ENCODE data around the gene MAOA. TPM values are rescaled to one million over a fixed set of nuclear protein-coding genes. Genes with fewer than 3 reads are reported as not detected.
A peak's percentile ranks its signal among the peaks of the same experiment; 100 is the strongest.

Gene MAOA
- total and polyA plus RNA-seq, 2 of the 13 experiments (the other 11 are each of a cell fraction or from before 2014, with no cell fraction given) = 13.4 to 14.7 TPM

DNA sequence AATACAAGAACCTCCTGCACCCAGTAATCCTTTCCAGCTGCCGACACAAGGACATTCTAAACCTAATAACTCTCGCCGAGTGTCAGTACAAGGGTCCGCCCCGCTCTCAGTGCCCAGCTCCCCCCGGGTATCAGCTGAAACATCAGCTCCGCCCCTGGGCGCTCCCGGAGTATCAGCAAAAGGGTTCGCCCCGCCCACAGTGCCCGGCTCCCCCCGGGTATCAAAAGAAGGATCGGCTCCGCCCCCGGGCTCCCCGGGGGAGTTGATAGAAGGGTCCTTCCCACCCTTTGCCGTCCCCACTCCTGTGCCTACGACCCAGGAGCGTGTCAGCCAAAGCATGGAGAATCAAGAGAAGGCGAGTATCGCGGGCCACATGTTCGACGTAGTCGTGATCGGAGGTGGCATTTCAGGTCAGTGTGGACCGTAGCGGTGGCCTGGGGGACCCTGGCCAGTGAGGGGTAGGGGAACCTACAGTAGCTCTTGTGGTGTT lies at the start of gene MAOA (continued):
- TF ChIP-seq, protein P1, sequence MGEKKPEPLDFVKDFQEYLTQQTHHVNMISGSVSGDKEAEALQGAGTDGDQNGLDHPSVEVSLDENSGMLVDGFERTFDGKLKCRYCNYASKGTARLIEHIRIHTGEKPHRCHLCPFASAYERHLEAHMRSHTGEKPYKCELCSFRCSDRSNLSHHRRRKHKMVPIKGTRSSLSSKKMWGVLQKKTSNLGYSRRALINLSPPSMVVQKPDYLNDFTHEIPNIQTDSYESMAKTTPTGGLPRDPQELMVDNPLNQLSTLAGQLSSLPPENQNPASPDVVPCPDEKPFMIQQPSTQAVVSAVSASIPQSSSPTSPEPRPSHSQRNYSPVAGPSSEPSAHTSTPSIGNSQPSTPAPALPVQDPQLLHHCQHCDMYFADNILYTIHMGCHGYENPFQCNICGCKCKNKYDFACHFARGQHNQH (CRISPR knock-in tag; IDR thresholded peaks at IDR 0.05) = 0 out of 2 replicates have a peak, but pooled peaks have one; percentile 28
- TF ChIP-seq, protein P2, sequence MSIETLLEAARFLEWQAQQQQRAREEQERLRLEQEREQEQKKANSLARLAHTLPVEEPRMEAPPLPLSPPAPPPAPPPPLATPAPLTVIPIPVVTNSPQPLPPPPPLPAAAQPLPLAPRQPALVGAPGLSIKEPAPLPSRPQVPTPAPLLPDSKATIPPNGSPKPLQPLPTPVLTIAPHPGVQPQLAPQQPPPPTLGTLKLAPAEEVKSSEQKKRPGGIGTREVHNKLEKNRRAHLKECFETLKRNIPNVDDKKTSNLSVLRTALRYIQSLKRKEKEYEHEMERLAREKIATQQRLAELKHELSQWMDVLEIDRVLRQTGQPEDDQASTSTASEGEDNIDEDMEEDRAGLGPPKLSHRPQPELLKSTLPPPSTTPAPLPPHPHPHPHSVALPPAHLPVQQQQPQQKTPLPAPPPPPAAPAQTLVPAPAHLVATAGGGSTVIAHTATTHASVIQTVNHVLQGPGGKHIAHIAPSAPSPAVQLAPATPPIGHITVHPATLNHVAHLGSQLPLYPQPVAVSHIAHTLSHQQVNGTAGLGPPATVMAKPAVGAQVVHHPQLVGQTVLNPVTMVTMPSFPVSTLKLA (IDR thresholded peaks at IDR 0.05) = no peak
- TF ChIP-seq ELF3 (CRISPR knock-in tag; IDR thresholded peaks at IDR 0.05) (0 out of 2 replicates have a peak, but pooled peaks have one; percentile 38), NKX3-1 (CRISPR knock-in tag; IDR thresholded peaks at IDR 0.05) (no peak), TAF15 (IDR thresholded peaks at IDR 0.05; ENCODE audit: low read depth, low read length, poor library complexity, severe bottlenecking) (no peak), SRSF1 (optimal IDR thresholded peaks at IDR 0.05; ENCODE audit: low read depth, low read length) (no peak), ZNF777 (CRISPR knock-in tag; IDR thresholded peaks at IDR 0.05) (peak; percentile 75), ZNF850 (CRISPR knock-in tag; conservative IDR thresholded peaks at IDR 0.05) (no peak), ATM (IDR thresholded peaks at IDR 0.05; ENCODE audit: borderline replicate concordance) (no peak), ZNF747 (CRISPR knock-in tag; IDR thresholded peaks at IDR 0.05; ENCODE audit: borderline replicate concordance) (no peak), SP5 (CRISPR knock-in tag; IDR thresholded peaks at IDR 0.05; ENCODE audit: borderline replicate concordance, low read depth) (peak; percentile 81; the same call in 1 of the 2 replicates), ZNF292 (CRISPR knock-in tag; IDR thresholded peaks at IDR 0.05; ENCODE audit: borderline replicate concordance, low read depth) (no peak), SP1 (IDR thresholded peaks at IDR 0.05) (no peak), SP1 (CRISPR knock-in tag; IDR thresholded peaks at IDR 0.05) (no peak), ZBTB8A (CRISPR knock-in tag; IDR thresholded peaks at IDR 0.05; ENCODE audit: borderline replicate concordance, low read depth) (no peak), HNRNPUL1 (IDR thresholded peaks at IDR 0.05; ENCODE audit: low read depth, low read length) (no peak), SAP130 (CRISPR knock-in tag; IDR thresholded peaks at IDR 0.05; ENCODE audit: low read depth) (peak; percentile 59), ZNF761 (CRISPR knock-in tag; conservative IDR thresholded peaks at IDR 0.05) (no peak), ZNF33B (CRISPR knock-in tag; IDR thresholded peaks at IDR 0.05) (no peak), KAT8 (CRISPR knock-in tag; IDR thresholded peaks at IDR 0.05) (0 out of 2 replicates have a peak, but pooled peaks have one; percentile 19), ZNF670 (CRISPR knock-in tag; IDR thresholded peaks at IDR 0.05; ENCODE audit: borderline replicate concordance) (no peak), SALL1 (CRISPR knock-in tag; IDR thresholded peaks at IDR 0.05) (no peak; the same call in 1 of the 2 replicates), DNMT3B (CRISPR knock-in tag; conservative IDR thresholded peaks at IDR 0.05) (no peak), SIN3A (IDR thresholded peaks at IDR 0.05; ENCODE audit: borderline replicate concordance, low read depth, low read length) (peak; percentile 70; the same call in 1 of the 2 replicates)
- TF ChIP-seq, protein P3, sequence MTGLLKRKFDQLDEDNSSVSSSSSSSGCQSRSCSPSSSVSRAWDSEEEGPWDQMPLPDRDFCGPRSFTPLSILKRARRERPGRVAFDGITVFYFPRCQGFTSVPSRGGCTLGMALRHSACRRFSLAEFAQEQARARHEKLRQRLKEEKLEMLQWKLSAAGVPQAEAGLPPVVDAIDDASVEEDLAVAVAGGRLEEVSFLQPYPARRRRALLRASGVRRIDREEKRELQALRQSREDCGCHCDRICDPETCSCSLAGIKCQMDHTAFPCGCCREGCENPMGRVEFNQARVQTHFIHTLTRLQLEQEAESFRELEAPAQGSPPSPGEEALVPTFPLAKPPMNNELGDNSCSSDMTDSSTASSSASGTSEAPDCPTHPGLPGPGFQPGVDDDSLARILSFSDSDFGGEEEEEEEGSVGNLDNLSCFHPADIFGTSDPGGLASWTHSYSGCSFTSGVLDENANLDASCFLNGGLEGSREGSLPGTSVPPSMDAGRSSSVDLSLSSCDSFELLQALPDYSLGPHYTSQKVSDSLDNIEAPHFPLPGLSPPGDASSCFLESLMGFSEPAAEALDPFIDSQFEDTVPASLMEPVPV (CRISPR knock-in tag; IDR thresholded peaks at IDR 0.05) = no peak
- TF ChIP-seq, protein P4, sequence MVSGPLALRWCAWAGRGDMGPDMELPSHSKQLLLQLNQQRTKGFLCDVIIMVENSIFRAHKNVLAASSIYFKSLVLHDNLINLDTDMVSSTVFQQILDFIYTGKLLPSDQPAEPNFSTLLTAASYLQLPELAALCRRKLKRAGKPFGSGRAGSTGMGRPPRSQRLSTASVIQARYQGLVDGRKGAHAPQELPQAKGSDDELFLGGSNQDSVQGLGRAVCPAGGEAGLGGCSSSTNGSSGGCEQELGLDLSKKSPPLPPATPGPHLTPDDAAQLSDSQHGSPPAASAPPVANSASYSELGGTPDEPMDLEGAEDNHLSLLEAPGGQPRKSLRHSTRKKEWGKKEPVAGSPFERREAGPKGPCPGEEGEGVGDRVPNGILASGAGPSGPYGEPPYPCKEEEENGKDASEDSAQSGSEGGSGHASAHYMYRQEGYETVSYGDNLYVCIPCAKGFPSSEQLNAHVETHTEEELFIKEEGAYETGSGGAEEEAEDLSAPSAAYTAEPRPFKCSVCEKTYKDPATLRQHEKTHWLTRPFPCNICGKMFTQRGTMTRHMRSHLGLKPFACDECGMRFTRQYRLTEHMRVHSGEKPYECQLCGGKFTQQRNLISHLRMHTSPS (CRISPR knock-in tag; IDR thresholded peaks at IDR 0.05; ENCODE audit: low read depth) = peak; percentile 32; the same call in 1 of the 2 replicates
